Measurements from ENCODE around the gene CCT8.
"Not testable (repeated sequence)": the region's sequence is repeated elsewhere in the genome, so short reads cannot be mapped to it uniquely, and the experiment has no call there.

The CCT8 gene

GRCh38 chr21:29076731-29077640 is 3.5 kb upstream of the CCT8 start:
- DNase-seq, result not testable (repeated sequence)

GRCh38 chr21:29075706-29076466 is 2.4 kb upstream of the CCT8 start:
- DNase-seq, result no peak

- DNase-seq, result no peak
Measured at GRCh38 chr21:29074783-29075182, 1.3 kb upstream of the CCT8 start.

GRCh38 chr21:29074007-29074376 is 544 bp upstream of the CCT8 start:
- DNase-seq, result no peak

- DNase-seq, result no peak
Measured at GRCh38 chr21:29072873-29073221, 601 bp downstream of the CCT8 start.

GRCh38 chr21:29064850-29065481 is 8.5 kb downstream of the CCT8 start:
- DNase-seq, result no peak

- no peak for DNase-seq
Measured at GRCh38 chr21:29056538-29057050, 16.9 kb downstream of the CCT8 start.

GRCh38 chr21:29056005-29056404 is 17.4 kb downstream of the CCT8 start:
- DNase-seq, result no peak

GRCh38 chr21:29055080-29055479 is 18.4 kb downstream of the CCT8 start:
- DNase-seq, result no peak

- no peak for DNase-seq
Measured at GRCh38 chr21:29053656-29054055, 19.8 kb downstream of the CCT8 start.

- no peak for DNase-seq
Measured at GRCh38 chr21:29053011-29053553, 20.4 kb downstream of the CCT8 start.

GRCh38 chr21:29052224-29052623 is 21.2 kb downstream of the CCT8 start:
- DNase-seq, result no peak

GRCh38 chr21:29034678-29035077 is 38.8 kb downstream of the CCT8 start:
- no peak for DNase-seq

- no peak for DNase-seq
Measured at GRCh38 chr21:29033871-29034270, 39.6 kb downstream of the CCT8 start.

- no peak for DNase-seq
Measured at GRCh38 chr21:29033301-29033700, 40.1 kb downstream of the CCT8 start.

GRCh38 chr21:29030909-29031308 is 42.5 kb downstream of the CCT8 start:
- no peak for DNase-seq

- DNase-seq, result no peak
Measured at GRCh38 chr21:29029524-29029923, 43.9 kb downstream of the CCT8 start.

- no peak for DNase-seq
Measured at GRCh38 chr21:29025328-29025713, 48.1 kb downstream of the CCT8 start.

GRCh38 chr21:29024474-29025327 is 48.7 kb downstream of the CCT8 start, which contains the start of gene USP16:
TSS of gene USP16 (plus strand) at chr21:29024668. CDS start at chr21:29027914, 3,246 bp downstream.
- peak; percentile 96 for DNase-seq

GRCh38 chr21:29022166-29022565 is 51.3 kb downstream of the CCT8 start:
- no peak for DNase-seq

- no peak for DNase-seq
Measured at GRCh38 chr21:29018540-29018939, 54.9 kb downstream of the CCT8 start.

GRCh38 chr21:29017639-29018237 is 55.7 kb downstream of the CCT8 start:
- DNase-seq, result no peak

All from NCI-H446 treated with DMSO at 0.1 percent for 48 hours (cell line).